NCI-H2029 (cell line): ENCODE measurements around the gene OR10A5.
A peak's percentile ranks its signal among the peaks of the same experiment; 100 is the strongest.
"Not testable (repeated sequence)": the region's sequence is repeated elsewhere in the genome, so short reads cannot be mapped to it uniquely, and the experiment has no call there.

Source experiments
- DNase-seq: peaks from one replicate; lab custom pipeline; 2025; lab: John Stamatoyannopoulos, UW

The OR10A5 gene

DNA sequence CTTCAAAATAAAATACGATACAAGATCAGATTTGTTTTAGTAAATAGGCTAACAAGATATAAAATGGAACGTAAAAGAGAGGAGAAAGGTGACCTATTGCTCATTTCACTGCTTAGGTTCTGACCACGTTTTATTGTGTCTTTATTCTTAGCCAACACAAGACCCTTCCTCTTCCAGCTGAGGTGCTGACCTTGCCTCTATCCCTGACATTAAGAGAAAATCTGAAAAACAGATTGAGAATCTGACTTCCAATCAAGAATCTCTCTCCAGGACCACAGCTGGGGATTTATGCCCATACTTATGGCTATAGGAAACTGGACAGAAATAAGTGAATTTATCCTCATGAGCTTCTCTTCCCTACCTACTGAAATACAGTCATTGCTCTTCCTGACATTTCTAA, at the start of gene OR10A5:
Gene OR10A5, plus strand, starts transcription at position 301 of the 400 bp plus-strand sequence. Its CDS starts 0 bp downstream, at position 301.
- no peak for DNase-seq

- no peak for DNase-seq
Observed at GRCh38 chr11:6799402-6799801, 46.1 kb upstream of the OR10A5 start, which contains the start of gene OR6A2. OR6A2 (minus strand) TSS chr11:6799689; CDS start chr11:6795708, 3,981 bp downstream.

DNA sequence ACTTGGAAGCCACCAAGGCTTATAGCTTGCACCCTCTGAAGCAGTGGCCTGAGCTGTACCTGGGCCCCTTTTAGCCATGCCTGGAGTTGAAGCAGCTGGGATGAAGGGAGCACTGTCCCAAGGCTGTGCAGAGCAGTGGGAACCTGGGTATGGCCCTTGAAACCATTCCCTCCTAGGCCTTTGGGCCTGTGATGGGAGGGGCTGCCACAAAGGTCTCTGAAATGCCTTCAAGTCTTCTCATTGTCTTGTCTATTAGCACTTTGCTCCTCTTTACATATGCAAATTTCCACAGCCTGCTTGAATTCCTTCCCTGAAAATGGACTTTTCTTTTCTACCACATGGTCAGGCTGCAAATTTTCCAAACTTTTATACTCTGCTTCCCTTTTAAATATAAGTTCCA, 44.4 kb upstream of the OR10A5 start:
- not testable (repeated sequence) for DNase-seq

DNA sequence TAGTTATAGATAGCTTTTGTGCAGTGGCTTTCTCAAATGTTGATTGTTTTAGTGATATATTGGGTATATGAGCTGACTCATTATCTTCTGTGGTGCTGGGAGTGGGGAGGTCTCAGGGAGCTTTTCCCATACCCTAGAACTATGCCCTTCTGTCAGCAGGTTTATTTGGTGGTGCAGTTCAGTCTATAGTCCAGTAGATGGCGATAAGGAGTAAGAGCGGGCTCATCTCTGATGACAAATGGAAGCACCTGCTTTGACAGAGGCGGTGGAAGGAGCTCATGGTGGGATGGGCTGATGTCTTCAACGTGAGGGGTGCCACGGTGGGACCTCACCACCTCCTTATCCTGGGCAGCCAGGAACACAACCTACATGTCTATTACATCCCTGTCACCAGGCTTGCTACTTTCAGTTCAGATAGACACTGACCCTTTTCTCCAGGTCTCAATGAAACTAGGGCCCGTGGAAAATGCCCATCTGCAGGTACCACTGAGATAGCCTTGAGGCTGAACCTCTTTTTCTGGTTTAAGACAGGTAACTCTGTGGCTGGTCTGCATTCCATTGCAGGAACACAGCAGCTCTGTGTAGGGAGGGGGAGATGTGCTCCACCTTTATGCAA, 33.0 kb upstream of the OR10A5 start:
- DNase-seq = peak; percentile 4

GRCh38 chr11:6813656-6814055, 31.8 kb upstream of the OR10A5 start:
- DNase-seq = no peak

GRCh38 chr11:6817694-6818093, 27.8 kb upstream of the OR10A5 start:
- DNase-seq = no peak

- no peak for DNase-seq
Observed at GRCh38 chr11:6818967-6819366, 26.5 kb upstream of the OR10A5 start.

DNA sequence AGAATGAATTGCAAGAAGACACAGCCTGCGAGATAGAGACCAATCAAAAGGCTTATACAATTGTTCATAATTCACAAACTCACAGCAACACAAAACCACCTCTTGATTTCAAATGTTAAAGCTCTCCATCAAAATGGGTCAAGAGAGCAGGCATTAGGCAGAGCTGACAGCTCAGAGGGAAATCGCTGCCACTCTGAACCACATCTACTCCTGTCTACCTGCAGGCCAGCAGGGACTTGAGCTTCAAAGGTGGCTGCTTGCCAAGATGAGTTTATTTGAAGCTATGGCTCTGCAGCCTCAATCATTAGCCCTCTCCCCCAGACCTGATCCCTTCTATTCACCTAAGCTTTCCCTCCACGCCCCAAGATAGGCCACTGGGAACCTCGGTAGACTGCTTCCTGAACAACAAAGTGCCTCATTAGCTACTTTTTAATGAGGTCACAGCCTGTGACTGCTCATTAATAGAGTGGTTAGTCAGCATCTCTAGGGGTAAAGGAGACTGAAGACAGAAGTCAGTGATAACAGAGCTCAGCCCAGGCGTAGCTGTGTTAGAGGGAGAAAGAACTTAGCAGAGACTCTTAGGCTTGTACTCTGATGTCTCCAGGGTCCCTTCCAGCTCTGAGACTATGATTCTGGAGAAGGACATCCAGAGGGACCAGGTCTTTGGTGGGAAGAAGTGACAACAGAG, 21.2 kb upstream of the OR10A5 start:
- no peak for DNase-seq

GRCh38 chr11:6825231-6825744, 20.2 kb upstream of the OR10A5 start:
- no peak for DNase-seq

DNA sequence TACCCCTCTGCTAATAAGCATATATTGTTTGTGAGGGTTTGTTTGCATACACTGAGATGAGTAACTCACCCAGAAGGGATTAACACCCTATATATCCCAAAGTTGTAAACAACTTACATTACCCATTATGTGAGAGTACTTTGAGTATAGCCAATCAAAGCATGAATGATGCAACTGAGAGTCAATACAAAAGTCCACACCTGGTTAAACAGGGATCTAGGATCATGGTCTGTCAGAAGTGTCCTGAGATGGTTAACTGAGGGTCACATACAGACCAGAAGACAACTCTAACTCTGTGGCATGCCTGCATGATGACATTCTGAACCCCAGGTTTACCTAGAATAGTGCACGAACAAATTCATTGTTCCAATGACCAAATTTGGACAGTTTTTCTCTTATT, 17.4 kb upstream of the OR10A5 start:
- no peak for DNase-seq

DNA sequence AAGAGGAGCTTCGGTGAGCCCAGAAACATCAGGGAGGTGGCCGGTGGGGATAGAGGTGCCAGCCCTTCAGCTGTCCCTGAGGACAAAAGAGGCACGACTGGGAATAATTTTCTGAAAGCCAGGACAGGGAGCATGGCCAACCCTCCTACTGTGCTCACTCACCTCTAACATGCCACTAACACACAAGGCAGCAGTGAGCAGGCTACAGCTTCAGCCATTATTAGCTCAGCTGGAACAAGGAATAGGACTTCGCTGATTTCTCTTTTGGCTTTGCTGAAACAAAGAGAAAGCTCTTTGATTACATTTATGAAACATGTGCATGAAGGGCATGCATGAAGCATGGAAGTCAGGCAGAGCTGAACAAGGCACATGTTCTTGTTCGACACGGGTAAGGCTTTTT, 12.1 kb upstream of the OR10A5 start:
- no peak for DNase-seq

- DNase-seq = no peak
Observed at GRCh38 chr11:6834021-6834420, 11.5 kb upstream of the OR10A5 start.

GRCh38 chr11:6841694-6842093, 3.8 kb upstream of the OR10A5 start:
- no peak for DNase-seq

GRCh38 chr11:6843670-6844069, 1.8 kb upstream of the OR10A5 start:
- no peak for DNase-seq

DNA sequence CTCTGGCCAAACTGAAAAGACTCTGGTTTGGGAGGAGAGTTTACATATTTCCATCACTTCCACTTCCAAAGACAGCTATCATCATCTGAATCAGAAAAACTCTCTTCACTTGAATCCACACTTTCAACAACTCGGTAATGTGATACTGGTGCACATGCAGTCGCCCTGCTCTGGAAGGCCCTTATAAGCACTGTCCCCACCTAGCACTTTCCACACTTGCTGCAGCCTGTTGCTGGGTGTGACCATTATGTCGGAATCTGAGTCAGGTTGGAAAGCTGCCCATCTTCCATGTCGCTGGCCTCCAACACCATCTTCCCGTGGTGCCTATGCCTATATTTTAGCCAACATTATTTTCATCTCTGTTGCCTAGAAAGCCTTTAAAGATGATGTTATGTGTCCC, 1.1 kb upstream of the OR10A5 start:
- DNase-seq = no peak

DNA sequence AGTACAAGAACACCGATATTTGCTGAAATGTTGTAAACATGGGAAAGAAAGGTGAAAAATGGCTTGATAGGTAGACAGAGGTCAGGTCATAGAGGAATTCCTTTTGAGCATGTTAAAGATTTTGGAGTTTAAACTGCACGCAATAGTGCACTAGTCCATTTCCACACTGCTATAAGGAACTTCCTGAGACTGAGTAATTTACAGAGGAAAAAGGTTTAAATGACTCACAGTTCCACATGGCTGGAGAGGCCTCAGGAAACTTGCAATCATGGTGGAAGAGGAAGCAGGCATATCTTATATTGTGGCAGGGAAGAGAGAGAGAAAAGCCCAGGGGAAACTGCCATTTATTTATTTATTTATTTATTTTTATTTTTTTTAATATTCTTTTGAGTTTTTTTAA, 5.0 kb downstream of the OR10A5 start:
- no peak for DNase-seq

DNA sequence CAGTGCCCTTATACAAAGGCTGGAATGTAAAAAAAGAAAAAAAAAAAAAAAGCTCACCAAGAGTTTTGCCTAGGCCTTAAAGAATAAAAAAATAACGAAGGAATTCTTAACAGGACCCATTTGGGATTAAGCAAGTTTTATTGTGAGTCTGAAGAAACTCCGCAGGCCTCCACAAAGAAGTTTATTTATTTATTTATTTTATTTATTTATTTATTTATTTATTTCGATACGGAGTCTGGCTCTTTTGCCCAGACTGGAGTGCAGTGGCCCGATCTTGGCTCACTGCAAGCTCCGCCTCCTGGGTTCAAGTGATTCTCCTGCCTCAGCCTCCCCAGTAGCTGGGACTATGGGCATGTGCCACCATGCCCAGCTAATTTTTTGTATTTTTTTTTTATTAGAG, 9.3 kb downstream of the OR10A5 start:
- DNase-seq = not testable (repeated sequence)

- DNase-seq = no peak
Observed at GRCh38 chr11:6855971-6856541, 10.6 kb downstream of the OR10A5 start.

DNA sequence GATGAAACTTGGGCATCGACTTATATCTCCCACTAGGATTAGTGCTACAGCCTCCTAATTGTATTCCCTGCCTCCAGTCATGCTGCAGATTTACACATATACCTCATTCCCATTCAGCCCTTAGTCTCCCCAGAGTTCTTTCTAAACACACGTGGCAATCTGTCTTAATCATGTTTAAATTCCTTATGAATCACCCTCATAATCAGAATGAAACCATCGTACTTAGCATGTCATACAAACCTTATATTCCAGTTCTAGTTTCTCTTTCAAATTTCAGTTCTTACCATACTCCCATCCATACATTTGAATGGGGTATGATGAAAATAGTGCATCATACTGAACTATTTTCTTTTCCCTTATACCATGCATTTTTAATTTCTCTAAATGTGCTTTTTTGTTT, 11.4 kb downstream of the OR10A5 start:
- no peak for DNase-seq

GRCh38 chr11:6862961-6863360, 17.5 kb downstream of the OR10A5 start, which contains the start of gene OR10A2:
OR10A2 (plus strand) TSS chr11:6863057; CDS start chr11:6869755, 6,698 bp downstream.
- no peak for DNase-seq

DNA sequence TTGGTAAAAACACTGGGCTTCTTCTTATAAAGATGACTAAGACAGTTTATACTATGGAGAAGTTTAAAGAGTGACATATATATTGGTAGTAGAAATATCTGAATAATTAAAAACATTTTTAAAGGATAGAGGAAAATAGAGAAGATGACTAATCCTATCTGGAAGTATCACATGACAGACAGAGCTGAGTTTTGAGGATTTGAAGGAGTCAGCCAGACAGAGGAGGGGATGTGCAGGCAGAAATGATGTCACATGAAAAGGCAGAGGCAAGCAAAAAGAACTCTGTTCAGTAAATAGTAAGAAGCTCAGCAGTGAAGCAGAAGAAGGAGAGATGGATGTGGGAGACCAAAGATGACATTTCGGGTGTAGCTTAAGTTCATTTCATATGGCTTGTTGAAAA, 19.0 kb downstream of the OR10A5 start:
- no peak for DNase-seq

DNA sequence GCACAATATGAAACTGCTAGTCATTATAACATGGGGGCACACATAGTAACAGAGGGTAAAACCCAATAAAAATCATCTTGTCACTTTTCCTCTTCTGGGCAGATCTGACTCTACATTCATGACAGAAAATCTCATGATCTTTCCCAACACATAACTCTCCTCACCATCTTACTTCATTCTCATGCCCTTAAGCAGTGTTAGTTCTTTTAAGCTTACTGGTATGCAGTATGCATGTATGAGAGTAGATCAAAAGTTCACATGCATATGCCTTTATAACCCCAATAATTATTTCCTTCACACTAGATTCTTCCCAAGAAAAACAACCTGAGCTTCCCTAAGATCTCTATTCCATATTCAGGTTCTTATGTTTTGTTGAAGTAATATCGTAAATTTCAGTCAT, 25.8 kb downstream of the OR10A5 start:
- no peak for DNase-seq

- no peak for DNase-seq
Observed at GRCh38 chr11:6875761-6876160, 30.3 kb downstream of the OR10A5 start.
